Measurements from ENCODE around the gene SMIM17.

DNA sequence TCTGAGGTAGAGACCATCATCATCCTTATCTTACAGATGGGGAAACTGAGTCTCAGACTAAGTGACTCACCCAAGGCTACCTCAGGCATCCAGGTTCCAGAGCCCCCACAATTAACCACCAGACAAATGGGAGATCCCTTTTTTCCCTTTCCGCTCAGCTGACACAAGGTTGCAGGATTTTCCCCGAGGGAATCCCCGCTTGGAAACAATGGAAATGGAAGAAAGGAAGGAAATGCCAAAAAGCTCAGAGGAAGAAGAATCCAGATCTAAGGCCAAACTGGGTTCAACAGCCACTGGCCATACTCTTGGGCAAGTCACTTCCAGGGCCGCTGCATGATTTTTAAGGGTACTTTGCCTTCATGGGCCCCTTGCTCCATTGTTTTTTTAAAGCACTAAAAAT lies 46.3 kb upstream of the SMIM17 start:
- no peak for TF ChIP-seq CTCF (IDR thresholded peaks at IDR 0.05)
- no peak for TF ChIP-seq EP300 (IDR thresholded peaks at IDR 0.05)
- TF ChIP-seq POLR2A (IDR thresholded peaks at IDR 0.05), result no peak
